ENCODE measurements around the gene PRPH.

DNA sequence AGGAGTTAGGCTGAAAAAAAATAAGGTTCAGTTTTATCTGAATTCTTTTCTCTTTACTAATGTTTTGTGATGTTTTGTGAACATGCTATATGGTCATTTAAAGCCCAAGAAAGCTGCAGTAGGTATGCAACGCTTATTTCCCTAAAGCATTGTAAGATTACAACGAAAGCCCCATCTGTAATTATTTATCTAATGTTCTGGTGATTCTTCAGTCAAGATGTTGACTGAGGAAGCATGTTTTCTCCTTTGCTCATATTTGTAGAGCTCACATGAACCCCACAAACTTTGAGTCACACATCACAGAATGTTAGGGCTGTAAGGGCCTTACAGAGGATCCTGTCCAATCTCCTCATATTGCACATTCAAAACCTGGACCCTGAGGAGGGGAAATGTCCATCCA is 33.2 kb upstream of the PRPH start:
- TF ChIP-seq EZH2 (IDR thresholded peaks at IDR 0.05; ENCODE audit: insufficient read depth, poor library complexity, severe bottlenecking), result no peak
- TF ChIP-seq EZH2phosphoT487 (IDR thresholded peaks at IDR 0.05; ENCODE audit: insufficient read depth, low read depth), result no peak

Measured in GM23248 (cell line).